Retinal pigment epithelial cell (primary cell): Measurements from ENCODE around the gene AHI1.

ENCODE experiments used
- DNase-seq: peaks from one replicate; pipeline ENCODE4 v3.0.0-alpha.2; 2010; ENCODE audit warnings: low read depth
- H3K4me3 ChIP-seq: 2 replicates; pipeline ENCODE4 v1.5.1; 2011; ENCODE audit warnings: mild to moderate bottlenecking, low read length, control low read depth, moderate library complexity
- CTCF ChIP-seq: conservative IDR thresholded peaks from 2 replicates; pipeline ENCODE4 v1.5.1; 2011; ENCODE audit warnings: low read depth, low read length, control low read depth, inconsistent platforms

The AHI1 gene

GRCh38 chr6:135310291-135310690 lies 187.2 kb downstream of the AHI1 start:
- DNase-seq, result no peak
- TF ChIP-seq CTCF, result no peak
- H3K4me3 ChIP-seq, result no peak overlapping the region

- H3K4me3 ChIP-seq, result no peak overlapping the region
- no peak for DNase-seq
- TF ChIP-seq CTCF, result no peak
Measured at GRCh38 chr6:135306740-135307420, 190.7 kb downstream of the AHI1 start.

GRCh38 chr6:135306166-135306565 lies 191.4 kb downstream of the AHI1 start:
- no peak overlapping the region for H3K4me3 ChIP-seq
- no peak for DNase-seq
- no peak for TF ChIP-seq CTCF

GRCh38 chr6:135305684-135306083 lies 191.9 kb downstream of the AHI1 start:
- no peak overlapping the region for H3K4me3 ChIP-seq
- TF ChIP-seq CTCF, result no peak
- no peak for DNase-seq

GRCh38 chr6:135304883-135305282 lies 192.7 kb downstream of the AHI1 start:
- DNase-seq, result no peak
- H3K4me3 ChIP-seq, result no peak overlapping the region
- no peak for TF ChIP-seq CTCF

- TF ChIP-seq CTCF, result no peak
- DNase-seq, result no peak
- H3K4me3 ChIP-seq, result no peak overlapping the region
Measured at GRCh38 chr6:135301304-135301703, 196.2 kb downstream of the AHI1 start.

- DNase-seq, result no peak
- TF ChIP-seq CTCF, result no peak
- H3K4me3 ChIP-seq, result no peak overlapping the region
Measured at GRCh38 chr6:135300576-135300975, 197.0 kb downstream of the AHI1 start.
